ENCODE measurements around the gene ATP6V0E1. TPM values are rescaled to one million over a fixed set of nuclear protein-coding genes. Genes with fewer than 3 reads are reported as not detected.

Gene ATP6V0E1
- total and polyA plus RNA-seq, 2 of the 4 experiments (the other 2 are of a cell fraction) = 258 to 277 TPM

GRCh38 chr5:172988276-172988675, 4.7 kb downstream of the ATP6V0E1 start:
- DNase-seq = no peak
- peaks cover 5% of the 10 kb centered on the region for H3K9me1 ChIP-seq (ENCODE audit: insufficient read depth, low read length)
- H3K9me3 ChIP-seq (ENCODE audit: control insufficient read depth, insufficient read depth, low read length) = no peaks in the 10 kb centered on the region
- WGBS, 2 experiments (ENCODE audit: extremely low coverage in 2 of 2, insufficient read length in 1 of 2) = no CpG with 5 or more reads among the region's 3 CpGs
- no peak for ATAC-seq (ENCODE audit: low read depth)
- no peak overlapping the region for H3K4me3 ChIP-seq (ENCODE audit: insufficient read depth, low read depth, low read length)
- no TSS peak for BruUV-seq (replicated peaks)
- H3K4me1 ChIP-seq (ENCODE audit: control insufficient read depth, insufficient read depth, low read length) = peaks cover 2% of the 10 kb centered on the region; the same call in 1 of the 2 replicates
- H3K14ac ChIP-seq (replicated peaks; ENCODE audit: low read depth, low read length) = no peak overlapping the region
- H3K4ac ChIP-seq (ENCODE audit: low read depth, low read length) = no peak overlapping the region
- ChIA-PET POLR2A (ENCODE audit: unreplicated experiment) (no interaction called here), CTCF (no interaction called here)
- H3K56ac ChIP-seq (ENCODE audit: extremely low read depth, insufficient read depth, low read length) = no peak overlapping the region
- H4K20me1 ChIP-seq (ENCODE audit: insufficient read depth, low read length) = peaks cover 46% of the 10 kb centered on the region
- no peak overlapping the region for H2AFZ ChIP-seq (replicated peaks; ENCODE audit: low read length, poor library complexity)
- dilution Hi-C loops (cut with HindIII; ENCODE audit: low sequenced_read_pairs, unreplicated experiment) = no loop called here
- no peak overlapping the region for H4K8ac ChIP-seq (ENCODE audit: low read depth in 2 of 2, low read length in 2 of 2)
- no peak overlapping the region for H3K9ac ChIP-seq (ENCODE audit: low read depth, low read length)
- in situ Hi-C loops (cut with MboI; ENCODE audit: low sequenced_read_pairs) = no loop called here
- no peak overlapping the region for H2BK120ac ChIP-seq (ENCODE audit: low read depth, low read length)
- H3K4me2 ChIP-seq (ENCODE audit: low read depth, low read length) = no peak overlapping the region
- intact Hi-C loops (cut with micrococcal nuclease) = no loop called here
- H2BK5ac ChIP-seq (ENCODE audit: low read depth, low read length, poor library complexity, severe bottlenecking) = no peak overlapping the region
- H2AK9ac ChIP-seq (replicated peaks; ENCODE audit: low read depth, low read length, poor library complexity) = no peak overlapping the region
- no peak overlapping the region for H3K23ac ChIP-seq (ENCODE audit: low read depth, low read length)
- peaks cover 25 to 51% of the 10 kb centered on the region in 2 experiments for H3K79me1 ChIP-seq (ENCODE audit: low read depth in 1 of 2, low read length in 2 of 2)
- H3K27me3 ChIP-seq (ENCODE audit: control insufficient read depth, insufficient read depth, low read length) = no peaks in the 10 kb centered on the region
- peaks cover 25% of the 10 kb centered on the region; the same call in 1 of the 2 replicates for H3K36me3 ChIP-seq (ENCODE audit: control insufficient read depth, insufficient read depth, low read length)
- no peak for TF ChIP-seq MXI1 (IDR thresholded peaks at IDR 0.05; ENCODE audit: borderline replicate concordance, low read depth, low read length)
- no peak for TF ChIP-seq RFX5 (IDR thresholded peaks at IDR 0.05; ENCODE audit: low read depth, low read length)
- no peak for TF ChIP-seq SMC3 (IDR thresholded peaks at IDR 0.05; ENCODE audit: low read depth, low read length)
- TF ChIP-seq RAD21 (IDR thresholded peaks at IDR 0.05; ENCODE audit: low read length) = no peak
- no peak for TF ChIP-seq CTCF (conservative IDR thresholded peaks at IDR 0.05; ENCODE audit: low read depth, low read length)
- no peak for TF ChIP-seq CHD1 (IDR thresholded peaks at IDR 0.05; ENCODE audit: low read depth, low read length)
- no peak for TF ChIP-seq USF2 (IDR thresholded peaks at IDR 0.05; ENCODE audit: low read depth, low read length)
- no peak for TF ChIP-seq POLR2A (IDR thresholded peaks at IDR 0.05; ENCODE audit: low read depth, low read length)
- no peak for TF ChIP-seq BHLHE40 (IDR thresholded peaks at IDR 0.05; ENCODE audit: low read depth, low read length)
- no peak for TF ChIP-seq CEBPB (IDR thresholded peaks at IDR 0.05; ENCODE audit: low read depth, low read length)
- no peak for TF ChIP-seq FOS (IDR thresholded peaks at IDR 0.05; ENCODE audit: low read depth, low read length)
- TF ChIP-seq MAZ (IDR thresholded peaks at IDR 0.05; ENCODE audit: borderline replicate concordance, low read depth, low read length) = no peak
- TF ChIP-seq MAFK (IDR thresholded peaks at IDR 0.05; ENCODE audit: low read depth, low read length) = no peak
- no peak for TF ChIP-seq NFE2L2 (IDR thresholded peaks at IDR 0.05; ENCODE audit: low read depth, low read length)
- no peak for TF ChIP-seq ELK1 (IDR thresholded peaks at IDR 0.05; ENCODE audit: borderline replicate concordance, low read depth, low read length)
- no peak for TF ChIP-seq RCOR1 (IDR thresholded peaks at IDR 0.05; ENCODE audit: insufficient replicate concordance, low read length)
- no peak overlapping the region for H3K18ac ChIP-seq (ENCODE audit: low read depth, low read length)
- H2BK20ac ChIP-seq (ENCODE audit: low read depth, low read length) = no peak overlapping the region
- no peak overlapping the region for H2AK5ac ChIP-seq (ENCODE audit: low read depth, low read length)
- H3K27ac ChIP-seq (ENCODE audit: insufficient read depth, low read length) = no peak overlapping the region
- H4K91ac ChIP-seq (ENCODE audit: insufficient read depth, low read depth, low read length) = no peak overlapping the region
- no peak overlapping the region for H4K5ac ChIP-seq (ENCODE audit: low read depth, low read length)
- H2BK15ac ChIP-seq (ENCODE audit: low read depth, low read length) = no peak overlapping the region
